Right lobe of liver (tissue), 4 donors: ENCODE data around the gene KCNN2.

ENCODE experiments used
- POLR2A ChIP-seq: fragments of 450-650 bp; IDR thresholded peaks from one replicate; pipeline ENCODE4 v1.6.1; 2017; ENCODE audit warnings: antibody characterized with exemption, mild to moderate bottlenecking
- TF ChIP-seq, protein P1 (sequence below), 4 donors: fragments of 200-600 bp in 3 of 4; fragments of 450-650 bp in 1 of 4; IDR thresholded peaks; one replicate each; pipeline versions ENCODE4 v1.5.1 to v1.8.0; 2016 to 2022; ENCODE audit warnings: antibody characterized with exemption in 4 of 4, mild to moderate bottlenecking in 2 of 4
- donor health status: DM: no; HTN: no; CAD: no.
- donor health status: DM: no; HTN: no; CAD: no.
- donor health status: DM: no; HTN: yes; CAD: no.

DNA sequence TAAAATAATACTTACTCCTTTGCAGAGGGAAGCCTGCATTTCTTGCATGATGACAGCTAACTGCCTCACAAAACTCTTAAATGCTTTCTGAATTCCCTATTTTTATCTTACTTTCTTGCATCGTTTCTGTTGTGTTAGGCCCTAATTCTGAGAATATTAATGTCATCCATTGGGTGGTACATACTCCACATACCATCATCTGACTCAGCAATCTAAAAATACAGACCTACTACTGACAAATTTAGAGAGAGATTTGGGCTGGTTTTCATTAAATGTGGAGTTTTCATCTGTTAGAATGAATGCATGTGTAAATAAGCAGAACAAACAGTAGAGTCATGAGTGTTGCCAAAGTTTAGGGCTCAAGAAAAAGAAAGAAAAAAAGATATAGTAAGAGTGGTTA is 26.5 kb upstream of the KCNN2 start:
- TF ChIP-seq, protein P1, sequence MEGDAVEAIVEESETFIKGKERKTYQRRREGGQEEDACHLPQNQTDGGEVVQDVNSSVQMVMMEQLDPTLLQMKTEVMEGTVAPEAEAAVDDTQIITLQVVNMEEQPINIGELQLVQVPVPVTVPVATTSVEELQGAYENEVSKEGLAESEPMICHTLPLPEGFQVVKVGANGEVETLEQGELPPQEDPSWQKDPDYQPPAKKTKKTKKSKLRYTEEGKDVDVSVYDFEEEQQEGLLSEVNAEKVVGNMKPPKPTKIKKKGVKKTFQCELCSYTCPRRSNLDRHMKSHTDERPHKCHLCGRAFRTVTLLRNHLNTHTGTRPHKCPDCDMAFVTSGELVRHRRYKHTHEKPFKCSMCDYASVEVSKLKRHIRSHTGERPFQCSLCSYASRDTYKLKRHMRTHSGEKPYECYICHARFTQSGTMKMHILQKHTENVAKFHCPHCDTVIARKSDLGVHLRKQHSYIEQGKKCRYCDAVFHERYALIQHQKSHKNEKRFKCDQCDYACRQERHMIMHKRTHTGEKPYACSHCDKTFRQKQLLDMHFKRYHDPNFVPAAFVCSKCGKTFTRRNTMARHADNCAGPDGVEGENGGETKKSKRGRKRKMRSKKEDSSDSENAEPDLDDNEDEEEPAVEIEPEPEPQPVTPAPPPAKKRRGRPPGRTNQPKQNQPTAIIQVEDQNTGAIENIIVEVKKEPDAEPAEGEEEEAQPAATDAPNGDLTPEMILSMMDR (IDR thresholded peaks at IDR 0.05): no peak
- TF ChIP-seq POLR2A: no peak
